WTC11 (cell line): ENCODE results near the gene GDAP1L1. TPM values are rescaled to one million over a fixed set of nuclear protein-coding genes. Genes with fewer than 3 reads are reported as not detected.
A peak's percentile ranks its signal among the peaks of the same experiment; 100 is the strongest.

Experiments
- ATAC-seq: fragments of 200-7000 bp; cut with Tn5 transposase; 2 replicates; pipeline ENCODE4 v1.10.0; 2021; ENCODE audit warnings: mild to moderate bottlenecking, moderate library complexity
- CTCF ChIA-PET: fragments of 300-600 bp; sonication (Branson Sonifier 250); formaldehyde crosslinking; loops from one replicate; lab custom pipeline; 2021; ENCODE audit warnings: antibody characterized with exemption; lab: Charles Lee
- POLR2A ChIA-PET: fragments of 350-600 bp; sonication (Branson Sonifier 250); formaldehyde crosslinking; loops from one replicate; lab custom pipeline; 2021; ENCODE audit warnings: antibody characterized with exemption; lab: Charles Lee
- DNase-seq: peaks from one replicate; pipeline ENCODE4 v3.0.0; 2021; ENCODE audit warnings: low spot score
- H3K27ac Mint-ChIP-seq: 2 replicates; pipeline ENCODE4 v1.8.0; 2021; ENCODE audit warnings: mixed read lengths
- H3K27me3 Mint-ChIP-seq: 2 replicates; pipeline ENCODE4 v1.8.0; 2021; ENCODE audit warnings: low read depth, mild to moderate bottlenecking, moderate library complexity, mixed read lengths
- H3K36me3 Mint-ChIP-seq: 2 replicates; pipeline ENCODE4 v1.8.0; 2021; ENCODE audit warnings: mixed read lengths
- H3K4me1 Mint-ChIP-seq: 2 replicates; pipeline ENCODE4 v1.8.0; 2022; ENCODE audit warnings: mixed read lengths
- H3K4me3 Mint-ChIP-seq: 2 replicates; pipeline ENCODE4 v1.8.0; 2021; ENCODE audit warnings: mild to moderate bottlenecking, moderate library complexity, mixed read lengths
- H3K9me3 Mint-ChIP-seq: 2 replicates; pipeline ENCODE4 v1.8.0; 2021; ENCODE audit warnings: mixed read lengths
- ATF6 ChIP-seq: sonication (generic); formaldehyde crosslinking; IDR thresholded peaks from 2 replicates; pipeline ENCODE4 v1.8.1; 2023; ENCODE audit warnings: mild to moderate bottlenecking, missing genetic modification reagents
- ETV6 ChIP-seq: sonication (generic); formaldehyde crosslinking; IDR thresholded peaks from 2 replicates; pipeline ENCODE4 v1.8.1; 2022; ENCODE audit warnings: mild to moderate bottlenecking, missing genetic modification reagents
- FOXP4 ChIP-seq: sonication (generic); formaldehyde crosslinking; IDR thresholded peaks from 2 replicates; pipeline ENCODE4 v1.8.0; 2022; ENCODE audit warnings: mild to moderate bottlenecking, missing genetic modification reagents
- GRHL2 ChIP-seq: fragments of 250-450 bp; sonication (Bioruptor Pico); IDR thresholded peaks from 2 replicates; pipeline ENCODE4 v1.8.0; 2022; ENCODE audit warnings: mild to moderate bottlenecking, moderate library complexity; ENCODE audit not compliant: insufficient replicate concordance, severe bottlenecking
- NFATC4 ChIP-seq: fragments of 250-450 bp; sonication (Bioruptor Pico); IDR thresholded peaks from 2 replicates; pipeline ENCODE4 v1.9.0; 2021; ENCODE audit warnings: mild to moderate bottlenecking
- NFE2L1 ChIP-seq: sonication (generic); formaldehyde crosslinking; IDR thresholded peaks from 2 replicates; pipeline ENCODE4 v1.8.1; 2023; ENCODE audit warnings: missing genetic modification reagents
- NR2C2 ChIP-seq: sonication (generic); formaldehyde crosslinking; IDR thresholded peaks from 2 replicates; pipeline ENCODE4 v1.8.0; 2022; ENCODE audit warnings: mild to moderate bottlenecking, missing genetic modification reagents
- NR3C1 ChIP-seq: sonication (generic); formaldehyde crosslinking; conservative IDR thresholded peaks from 2 replicates; pipeline ENCODE4 v1.8.1; 2023; ENCODE audit warnings: low read depth, mild to moderate bottlenecking, missing genetic modification reagents
- OVOL2 ChIP-seq: fragments of 250-450 bp; sonication (Bioruptor Pico); IDR thresholded peaks from 2 replicates; pipeline ENCODE4 v1.9.0; 2021; ENCODE audit warnings: mild to moderate bottlenecking, borderline replicate concordance
- SMAD4 ChIP-seq: sonication (generic); formaldehyde crosslinking; IDR thresholded peaks from 2 replicates; pipeline ENCODE4 v1.8.0; 2022; ENCODE audit warnings: mild to moderate bottlenecking, missing genetic modification reagents
- SP1 ChIP-seq: sonication (generic); formaldehyde crosslinking; conservative IDR thresholded peaks from 2 replicates; pipeline ENCODE4 v1.8.1; 2022; ENCODE audit warnings: missing genetic modification reagents
- TEAD1 ChIP-seq: sonication (generic); formaldehyde crosslinking; IDR thresholded peaks from 2 replicates; pipeline ENCODE4 v1.8.0; 2022; ENCODE audit warnings: mild to moderate bottlenecking, missing genetic modification reagents
- ZBTB43 ChIP-seq: sonication (generic); formaldehyde crosslinking; IDR thresholded peaks from 2 replicates; pipeline ENCODE4 v1.8.1; 2023; ENCODE audit warnings: mild to moderate bottlenecking, missing genetic modification reagents
- ZNF396 ChIP-seq: fragments of 250-450 bp; sonication (Bioruptor Pico); IDR thresholded peaks from 2 replicates; pipeline ENCODE4 v1.8.0; 2021; ENCODE audit warnings: mild to moderate bottlenecking, moderate library complexity, borderline replicate concordance
- total RNA-seq: library from RNA; stranded (reverse); gene quantifications from 3 replicates; pipeline ENCODE4 v1.2.3, GENCODE V29; 2021
- TF ChIP-seq, protein P1 (sequence below): sonication (generic); formaldehyde crosslinking; IDR thresholded peaks from 2 replicates; pipeline ENCODE4 v1.8.0; 2023; ENCODE audit warnings: missing genetic modification reagents, mild to moderate bottlenecking, borderline replicate concordance
- TF ChIP-seq, protein P2 (sequence below): sonication (generic); formaldehyde crosslinking; IDR thresholded peaks from 2 replicates; pipeline ENCODE4 v1.8.1; 2022; ENCODE audit warnings: mild to moderate bottlenecking, moderate library complexity, missing genetic modification reagents
- TF ChIP-seq, protein P3 (sequence below): sonication (generic); formaldehyde crosslinking; IDR thresholded peaks from 2 replicates; pipeline ENCODE4 v1.8.0; 2022; ENCODE audit warnings: missing genetic modification reagents
- TF ChIP-seq, protein P4 (sequence below): sonication (generic); formaldehyde crosslinking; IDR thresholded peaks from 2 replicates; pipeline ENCODE4 v1.8.0; 2022; ENCODE audit warnings: mild to moderate bottlenecking, missing genetic modification reagents

GDAP1L1 gene
- total RNA-seq, 1 experiment from 2014 or later = 7.5 TPM

GRCh38 chr20:44215125-44215524 lies 32.0 kb upstream of the GDAP1L1 start:
- H3K36me3 Mint-ChIP-seq = 0 out of 2 replicates have a peak, but pooled peaks cover under 1% of the 10 kb centered on the region
- ATAC-seq = peak; percentile 25; the same call in 1 of the 2 replicates
- TF ChIP-seq SMAD4 (CRISPR knock-in tag) (no peak), TEAD1 (CRISPR knock-in tag) (no peak), ZBTB43 (CRISPR knock-in tag) (no peak), OVOL2 (CRISPR knock-in tag) (no peak), ETV6 (CRISPR knock-in tag) (no peak), NR3C1 (CRISPR knock-in tag) (no peak), NR2C2 (CRISPR knock-in tag) (no peak), NFATC4 (CRISPR knock-in tag) (no peak), NFE2L1 (no peak), SP1 (CRISPR knock-in tag) (no peak), ATF6 (CRISPR knock-in tag) (no peak), ZNF396 (CRISPR knock-in tag) (no peak), FOXP4 (CRISPR knock-in tag) (no peak), GRHL2 (CRISPR knock-in tag) (no peak)
- TF ChIP-seq, protein P1, sequence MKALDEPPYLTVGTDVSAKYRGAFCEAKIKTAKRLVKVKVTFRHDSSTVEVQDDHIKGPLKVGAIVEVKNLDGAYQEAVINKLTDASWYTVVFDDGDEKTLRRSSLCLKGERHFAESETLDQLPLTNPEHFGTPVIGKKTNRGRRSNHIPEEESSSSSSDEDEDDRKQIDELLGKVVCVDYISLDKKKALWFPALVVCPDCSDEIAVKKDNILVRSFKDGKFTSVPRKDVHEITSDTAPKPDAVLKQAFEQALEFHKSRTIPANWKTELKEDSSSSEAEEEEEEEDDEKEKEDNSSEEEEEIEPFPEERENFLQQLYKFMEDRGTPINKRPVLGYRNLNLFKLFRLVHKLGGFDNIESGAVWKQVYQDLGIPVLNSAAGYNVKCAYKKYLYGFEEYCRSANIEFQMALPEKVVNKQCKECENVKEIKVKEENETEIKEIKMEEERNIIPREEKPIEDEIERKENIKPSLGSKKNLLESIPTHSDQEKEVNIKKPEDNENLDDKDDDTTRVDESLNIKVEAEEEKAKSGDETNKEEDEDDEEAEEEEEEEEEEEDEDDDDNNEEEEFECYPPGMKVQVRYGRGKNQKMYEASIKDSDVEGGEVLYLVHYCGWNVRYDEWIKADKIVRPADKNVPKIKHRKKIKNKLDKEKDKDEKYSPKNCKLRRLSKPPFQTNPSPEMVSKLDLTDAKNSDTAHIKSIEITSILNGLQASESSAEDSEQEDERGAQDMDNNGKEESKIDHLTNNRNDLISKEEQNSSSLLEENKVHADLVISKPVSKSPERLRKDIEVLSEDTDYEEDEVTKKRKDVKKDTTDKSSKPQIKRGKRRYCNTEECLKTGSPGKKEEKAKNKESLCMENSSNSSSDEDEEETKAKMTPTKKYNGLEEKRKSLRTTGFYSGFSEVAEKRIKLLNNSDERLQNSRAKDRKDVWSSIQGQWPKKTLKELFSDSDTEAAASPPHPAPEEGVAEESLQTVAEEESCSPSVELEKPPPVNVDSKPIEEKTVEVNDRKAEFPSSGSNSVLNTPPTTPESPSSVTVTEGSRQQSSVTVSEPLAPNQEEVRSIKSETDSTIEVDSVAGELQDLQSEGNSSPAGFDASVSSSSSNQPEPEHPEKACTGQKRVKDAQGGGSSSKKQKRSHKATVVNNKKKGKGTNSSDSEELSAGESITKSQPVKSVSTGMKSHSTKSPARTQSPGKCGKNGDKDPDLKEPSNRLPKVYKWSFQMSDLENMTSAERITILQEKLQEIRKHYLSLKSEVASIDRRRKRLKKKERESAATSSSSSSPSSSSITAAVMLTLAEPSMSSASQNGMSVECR (CRISPR knock-in tag) = no peak
- TF ChIP-seq, protein P2, sequence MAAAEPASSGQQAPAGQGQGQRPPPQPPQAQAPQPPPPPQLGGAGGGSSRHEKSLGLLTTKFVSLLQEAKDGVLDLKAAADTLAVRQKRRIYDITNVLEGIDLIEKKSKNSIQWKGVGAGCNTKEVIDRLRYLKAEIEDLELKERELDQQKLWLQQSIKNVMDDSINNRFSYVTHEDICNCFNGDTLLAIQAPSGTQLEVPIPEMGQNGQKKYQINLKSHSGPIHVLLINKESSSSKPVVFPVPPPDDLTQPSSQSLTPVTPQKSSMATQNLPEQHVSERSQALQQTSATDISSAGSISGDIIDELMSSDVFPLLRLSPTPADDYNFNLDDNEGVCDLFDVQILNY (CRISPR knock-in tag) = no peak
- TF ChIP-seq, protein P3, sequence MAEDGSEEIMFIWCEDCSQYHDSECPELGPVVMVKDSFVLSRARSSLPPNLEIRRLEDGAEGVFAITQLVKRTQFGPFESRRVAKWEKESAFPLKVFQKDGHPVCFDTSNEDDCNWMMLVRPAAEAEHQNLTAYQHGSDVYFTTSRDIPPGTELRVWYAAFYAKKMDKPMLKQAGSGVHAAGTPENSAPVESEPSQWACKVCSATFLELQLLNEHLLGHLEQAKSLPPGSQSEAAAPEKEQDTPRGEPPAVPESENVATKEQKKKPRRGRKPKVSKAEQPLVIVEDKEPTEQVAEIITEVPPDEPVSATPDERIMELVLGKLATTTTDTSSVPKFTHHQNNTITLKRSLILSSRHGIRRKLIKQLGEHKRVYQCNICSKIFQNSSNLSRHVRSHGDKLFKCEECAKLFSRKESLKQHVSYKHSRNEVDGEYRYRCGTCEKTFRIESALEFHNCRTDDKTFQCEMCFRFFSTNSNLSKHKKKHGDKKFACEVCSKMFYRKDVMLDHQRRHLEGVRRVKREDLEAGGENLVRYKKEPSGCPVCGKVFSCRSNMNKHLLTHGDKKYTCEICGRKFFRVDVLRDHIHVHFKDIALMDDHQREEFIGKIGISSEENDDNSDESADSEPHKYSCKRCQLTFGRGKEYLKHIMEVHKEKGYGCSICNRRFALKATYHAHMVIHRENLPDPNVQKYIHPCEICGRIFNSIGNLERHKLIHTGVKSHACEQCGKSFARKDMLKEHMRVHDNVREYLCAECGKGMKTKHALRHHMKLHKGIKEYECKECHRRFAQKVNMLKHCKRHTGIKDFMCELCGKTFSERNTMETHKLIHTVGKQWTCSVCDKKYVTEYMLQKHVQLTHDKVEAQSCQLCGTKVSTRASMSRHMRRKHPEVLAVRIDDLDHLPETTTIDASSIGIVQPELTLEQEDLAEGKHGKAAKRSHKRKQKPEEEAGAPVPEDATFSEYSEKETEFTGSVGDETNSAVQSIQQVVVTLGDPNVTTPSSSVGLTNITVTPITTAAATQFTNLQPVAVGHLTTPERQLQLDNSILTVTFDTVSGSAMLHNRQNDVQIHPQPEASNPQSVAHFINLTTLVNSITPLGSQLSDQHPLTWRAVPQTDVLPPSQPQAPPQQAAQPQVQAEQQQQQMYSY (CRISPR knock-in tag) = no peak
- TF ChIP-seq, protein P4, sequence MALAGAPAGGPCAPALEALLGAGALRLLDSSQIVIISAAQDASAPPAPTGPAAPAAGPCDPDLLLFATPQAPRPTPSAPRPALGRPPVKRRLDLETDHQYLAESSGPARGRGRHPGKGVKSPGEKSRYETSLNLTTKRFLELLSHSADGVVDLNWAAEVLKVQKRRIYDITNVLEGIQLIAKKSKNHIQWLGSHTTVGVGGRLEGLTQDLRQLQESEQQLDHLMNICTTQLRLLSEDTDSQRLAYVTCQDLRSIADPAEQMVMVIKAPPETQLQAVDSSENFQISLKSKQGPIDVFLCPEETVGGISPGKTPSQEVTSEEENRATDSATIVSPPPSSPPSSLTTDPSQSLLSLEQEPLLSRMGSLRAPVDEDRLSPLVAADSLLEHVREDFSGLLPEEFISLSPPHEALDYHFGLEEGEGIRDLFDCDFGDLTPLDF = no peak
- no peaks in the 10 kb centered on the region for H3K27me3 Mint-ChIP-seq
- peak; percentile 76 for DNase-seq
- ChIA-PET CTCF (interaction anchor here (2.6 to 5.2 kb wide), 3 partner anchors 95 to 174 kb away, joined by 8 to 85 read pairs (median 77); partner anchors contain the start of gene FITM2), POLR2A (no interaction called here)
- peak overlapping the region; percentile 31 for H3K27ac Mint-ChIP-seq
- H3K4me3 Mint-ChIP-seq = no peak overlapping the region
- H3K4me1 Mint-ChIP-seq = peaks cover 33% of the 10 kb centered on the region
- H3K9me3 Mint-ChIP-seq = no peaks in the 10 kb centered on the region
